Prostate gland (tissue), 2 donors: Measurements from ENCODE around the gene EPN1. TPM values are rescaled to one million over a fixed set of nuclear protein-coding genes. Genes with fewer than 3 reads are reported as not detected.
A peak's percentile ranks its signal among the peaks of the same experiment; 100 is the strongest.

Experiments used
- DNase-seq: peaks from one replicate; pipeline ENCODE4 v3.0.0-alpha.2; 2019; ENCODE audit warnings: low spot score
- H3K27ac ChIP-seq, 2 donors: fragments of 200-600 bp; sonication (generic); 2 replicates each; pipeline ENCODE4 v1.5.1; 2017 to 2019
- H3K27me3 ChIP-seq: fragments of 200-600 bp; sonication (generic); replicated peaks from 2 replicates; pipeline ENCODE4 v1.5.1; 2019; ENCODE audit not compliant: insufficient read depth
- H3K36me3 ChIP-seq, 2 donors: fragments of 200-600 bp; sonication (generic); 1 replicate in 1 of 2; 2 replicates in 1 of 2; pipeline versions ENCODE4 v1.5.1 to v1.8.1; 2017 to 2019
- H3K4me1 ChIP-seq: fragments of 200-600 bp; sonication (generic); replicated peaks from 2 replicates; pipeline ENCODE4 v1.5.1; 2019
- H3K4me3 ChIP-seq, 2 donors: fragments of 200-600 bp; sonication (generic); 2 replicates each; pipeline ENCODE4 v1.5.1; 2017 to 2019
- H3K9me3 ChIP-seq: fragments of 200-600 bp; sonication (generic); 2 replicates; pipeline ENCODE4 v1.5.1; 2017
- CTCF ChIP-seq, 4 experiments: fragments of 200-600 bp in 2 of 4; fragments of 450-650 bp in 2 of 4; sonication (generic) in 2 of 4; IDR thresholded peaks; 1 replicate in 3 of 4; 2 replicates in 1 of 4; pipeline ENCODE4 v1.5.1; 2016 to 2019; ENCODE audit warnings: antibody characterized with exemption in 4 of 4, mild to moderate bottlenecking in 2 of 4, moderate library complexity in 2 of 4
- POLR2A ChIP-seq: fragments of 450-650 bp; IDR thresholded peaks from one replicate; pipeline ENCODE4 v1.6.1; 2016; ENCODE audit warnings: antibody characterized with exemption, mild to moderate bottlenecking
- POLR2AphosphoS5 ChIP-seq: sonication (generic); formaldehyde crosslinking; IDR thresholded peaks from one replicate; pipeline ENCODE4 v1.6.1; 2017; ENCODE audit warnings: antibody characterized with exemption
- WGBS: methylation state at CpG from one replicate; pipeline ENCODE4 v1.1.5; 2018; 5-methylcytosine and 5-hydroxymethylcytosine counted together
- intact Hi-C: fragments of 100-400 bp; cut with DNase I; formaldehyde crosslinking; loops from one replicate; pipeline ENCODE4 v1.14.2; 2022
- total RNA-seq, 2 donors: library from RNA; depleted of rRNA; stranded (reverse); fragments of >200 nt; gene quantifications; one replicate each; pipeline ENCODE4 v1.1.0, GENCODE V29; 2016

Gene EPN1
- total RNA-seq, 2 donors from 2014 or later = 160 to 345 TPM

- Histone ChIP-seq H3K4me1 (peaks cover 18% of the 10 kb centered on the region), H3K36me3 (no peaks in the 10 kb centered on the region), H3K4me3 (peak overlapping the region; percentile 94 to 99), H3K9me3 (no peaks in the 10 kb centered on the region), H3K27me3 (no peaks in the 10 kb centered on the region), H3K27ac (peak overlapping the region; percentile 93 to 96)
- intact Hi-C loops = no loop called here
- TF ChIP-seq CTCF (IDR thresholded peaks at IDR 0.05) (no peak), POLR2A (no peak), POLR2AphosphoS5 (no peak)
- 4% methylated on average over 9 of the region's 9 CpGs for WGBS
- no peak for DNase-seq
These were observed 39.7 kb upstream of the EPN1 start for GRCh38 chr19:55635334-55635717.

- TF ChIP-seq CTCF (IDR thresholded peaks at IDR 0.05) (no peak), POLR2AphosphoS5 (no peak), POLR2A (no peak)
- H3K4me3 ChIP-seq = peak overlapping the region; percentile 94 to 99
- H3K27me3 ChIP-seq = no peaks in the 10 kb centered on the region
- H3K27ac ChIP-seq = peak overlapping the region; percentile 93 to 96
- 59% methylated on average over 7 of the region's 7 CpGs for WGBS
- H3K9me3 ChIP-seq = no peaks in the 10 kb centered on the region
- intact Hi-C loops = no loop called here
- DNase-seq = no peak
- H3K4me1 ChIP-seq = peaks cover 21% of the 10 kb centered on the region
- no peaks in the 10 kb centered on the region for H3K36me3 ChIP-seq
These were observed 39.1 kb upstream of the EPN1 start for GRCh38 chr19:55635856-55636440.

GRCh38 chr19:55636723-55637122 is 38.3 kb upstream of the EPN1 start:
- no peak overlapping the region for H3K27ac ChIP-seq
- 85% methylated on average over 4 of the region's 4 CpGs for WGBS
- no peak for DNase-seq

GRCh38 chr19:55637534-55637933 is 37.5 kb upstream of the EPN1 start:
- WGBS = 74% methylated on average over 11 of the region's 11 CpGs
- no peak for TF ChIP-seq POLR2A
- no peak for TF ChIP-seq POLR2AphosphoS5
- no peak for TF ChIP-seq CTCF (IDR thresholded peaks at IDR 0.05)
- intact Hi-C loops = no loop called here
- no peak for DNase-seq
- Histone ChIP-seq H3K4me3 (no peak overlapping the region), H3K27ac (no peak overlapping the region), H3K9me3 (no peaks in the 10 kb centered on the region), H3K36me3 (no peaks in the 10 kb centered on the region), H3K4me1 (peaks cover 22% of the 10 kb centered on the region), H3K27me3 (no peaks in the 10 kb centered on the region)

More at GRCh38 chr19:55636723-55637122, 38.3 kb upstream of the EPN1 start:
- Histone ChIP-seq H3K4me1 (peaks cover 21% of the 10 kb centered on the region), H3K9me3 (no peaks in the 10 kb centered on the region), H3K27me3 (no peaks in the 10 kb centered on the region), H3K36me3 (no peaks in the 10 kb centered on the region), H3K4me3 (no peak overlapping the region)
- intact Hi-C loops = no loop called here
- TF ChIP-seq POLR2AphosphoS5 = no peak
- no peak for TF ChIP-seq CTCF (IDR thresholded peaks at IDR 0.05)
- no peak for TF ChIP-seq POLR2A

- intact Hi-C loops = no loop called here
- no peaks in the 10 kb centered on the region for H3K27me3 ChIP-seq
- no peak for DNase-seq
- TF ChIP-seq CTCF (IDR thresholded peaks at IDR 0.05) = peak in 1 of 4 experiments; percentile 4
- no peak for TF ChIP-seq POLR2A
- H3K27ac ChIP-seq = no peak overlapping the region
- peaks cover 29% of the 10 kb centered on the region for H3K4me1 ChIP-seq
- H3K4me3 ChIP-seq = no peak overlapping the region
- no peaks in the 10 kb centered on the region for H3K9me3 ChIP-seq
- WGBS = 88% methylated on average over 6 of the region's 6 CpGs
- no peaks in the 10 kb centered on the region for H3K36me3 ChIP-seq
These were observed 36.1 kb upstream of the EPN1 start for GRCh38 chr19:55638864-55639359.
